Measurements from ENCODE around the gene LIME1.

- TF ChIP-seq CTCF (IDR thresholded peaks at IDR 0.05) (no peak), POLR2A (IDR thresholded peaks at IDR 0.05; ENCODE audit: low read length) (no peak), ELK1 (IDR thresholded peaks at IDR 0.05; ENCODE audit: low read depth, low read length) (no peak), PBX3 (IDR thresholded peaks at IDR 0.05) (no peak), KDM1A (IDR thresholded peaks at IDR 0.05; ENCODE audit: low read depth) (no peak), CBX8 (IDR thresholded peaks at IDR 0.05) (no peak), FOSL2 (IDR thresholded peaks at IDR 0.05) (no peak), FOSL2 (CRISPR knock-in tag; IDR thresholded peaks at IDR 0.05) (no peak), SMC3 (IDR thresholded peaks at IDR 0.05) (no peak), SREBF2 (IDR thresholded peaks at IDR 0.05) (no peak), ZSCAN20 (CRISPR knock-in tag; IDR thresholded peaks at IDR 0.05) (no peak), HOXA7 (CRISPR knock-in tag; IDR thresholded peaks at IDR 0.05) (no peak), HOXB5 (CRISPR knock-in tag; IDR thresholded peaks at IDR 0.05) (no peak), REST (IDR thresholded peaks at IDR 0.05) (no peak)
Observed at GRCh38 chr20:63732118-63733095, 4.1 kb upstream of the LIME1 start.
